ENCODE results near the gene MESD.

DNA sequence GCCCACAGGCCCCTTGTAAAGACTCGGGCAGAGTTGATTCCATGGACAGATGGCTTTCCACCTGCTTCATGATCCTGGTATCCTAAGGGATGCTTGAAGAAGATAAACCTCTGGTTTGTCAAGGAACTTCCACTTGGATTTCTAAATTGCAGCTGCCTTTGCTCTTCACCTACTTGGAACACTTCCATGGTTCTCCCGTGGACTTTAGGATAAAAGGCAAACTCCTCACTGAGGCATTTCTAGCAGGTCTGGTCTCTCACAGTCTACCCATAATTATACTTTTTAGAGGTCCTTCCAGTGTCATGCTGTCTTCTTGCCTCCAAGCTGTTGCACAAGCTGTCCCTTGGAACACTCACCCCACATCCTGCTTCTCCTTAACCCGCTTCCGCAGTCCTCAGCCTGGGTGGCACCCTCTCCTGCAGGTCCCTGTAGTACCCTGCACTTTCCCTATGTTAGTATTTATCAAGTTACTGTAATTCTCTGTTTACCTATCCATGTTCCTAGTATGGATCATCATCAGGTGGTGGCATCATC lies 23.8 kb upstream of the MESD start:
- TF ChIP-seq, protein P1, sequence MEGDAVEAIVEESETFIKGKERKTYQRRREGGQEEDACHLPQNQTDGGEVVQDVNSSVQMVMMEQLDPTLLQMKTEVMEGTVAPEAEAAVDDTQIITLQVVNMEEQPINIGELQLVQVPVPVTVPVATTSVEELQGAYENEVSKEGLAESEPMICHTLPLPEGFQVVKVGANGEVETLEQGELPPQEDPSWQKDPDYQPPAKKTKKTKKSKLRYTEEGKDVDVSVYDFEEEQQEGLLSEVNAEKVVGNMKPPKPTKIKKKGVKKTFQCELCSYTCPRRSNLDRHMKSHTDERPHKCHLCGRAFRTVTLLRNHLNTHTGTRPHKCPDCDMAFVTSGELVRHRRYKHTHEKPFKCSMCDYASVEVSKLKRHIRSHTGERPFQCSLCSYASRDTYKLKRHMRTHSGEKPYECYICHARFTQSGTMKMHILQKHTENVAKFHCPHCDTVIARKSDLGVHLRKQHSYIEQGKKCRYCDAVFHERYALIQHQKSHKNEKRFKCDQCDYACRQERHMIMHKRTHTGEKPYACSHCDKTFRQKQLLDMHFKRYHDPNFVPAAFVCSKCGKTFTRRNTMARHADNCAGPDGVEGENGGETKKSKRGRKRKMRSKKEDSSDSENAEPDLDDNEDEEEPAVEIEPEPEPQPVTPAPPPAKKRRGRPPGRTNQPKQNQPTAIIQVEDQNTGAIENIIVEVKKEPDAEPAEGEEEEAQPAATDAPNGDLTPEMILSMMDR (IDR thresholded peaks at IDR 0.05): no peak
- no peak for TF ChIP-seq POLR2A (IDR thresholded peaks at IDR 0.05; ENCODE audit: low read depth)

Measured in esophagus muscularis mucosa (tissue), 3 donors.